Lung (tissue), 12 donors: Measurements from ENCODE around the gene ANKRD44. TPM values are rescaled to one million over a fixed set of nuclear protein-coding genes. Genes with fewer than 3 reads are reported as not detected.

Source experiments
- ATAC-seq: fragments of 200-7000 bp; cut with Tn5 transposase; one replicate; pipeline ENCODE4 v1.9.1; 2020; ENCODE audit warnings: moderate number of reproducible peaks; ENCODE audit not compliant: insufficient read depth, low FRiP score
- DNase-seq, 3 donors: peaks; one replicate each; pipeline ENCODE4 v3.0.0-alpha.2; 2013 to 2017
- H3K27ac ChIP-seq, 2 donors: one replicate each; pipeline ENCODE4 v1.5.1; 2013; ENCODE audit warnings: mild to moderate bottlenecking in 2 of 2, moderate library complexity in 2 of 2, control low read depth in 1 of 2, inconsistent platforms in 1 of 2, low read depth in 1 of 2, low read length in 1 of 2
- H3K27me3 ChIP-seq, 3 donors: one replicate each; pipeline ENCODE4 v1.5.1; 2013; ENCODE audit warnings: low read length in 2 of 3; ENCODE audit not compliant: control insufficient read depth in 3 of 3, insufficient read depth in 3 of 3
- H3K36me3 ChIP-seq, 4 donors: one replicate each; pipeline ENCODE4 v1.5.1; 2013; ENCODE audit warnings: low read length in 4 of 4, mild to moderate bottlenecking in 1 of 4, moderate library complexity in 1 of 4; ENCODE audit not compliant: control insufficient read depth in 4 of 4, insufficient read depth in 4 of 4
- H3K4me1 ChIP-seq, 5 donors: one replicate each; pipeline ENCODE4 v1.5.1; 2013; ENCODE audit warnings: low read length in 5 of 5, mild to moderate bottlenecking in 2 of 5, moderate library complexity in 1 of 5; ENCODE audit not compliant: control insufficient read depth in 5 of 5, insufficient read depth in 5 of 5
- H3K4me3 ChIP-seq: one replicate; pipeline ENCODE4 v1.5.1; 2013; ENCODE audit warnings: mild to moderate bottlenecking, control low read depth, moderate library complexity
- H3K9ac ChIP-seq, 2 donors: one replicate each; pipeline ENCODE4 v1.5.1; 2013; ENCODE audit warnings: low read length in 2 of 2, control low read depth in 1 of 2; ENCODE audit not compliant: insufficient read depth in 1 of 2
- H3K9me3 ChIP-seq, 4 donors: one replicate each; pipeline ENCODE4 v1.5.1; 2013; ENCODE audit warnings: low read length in 3 of 4, mild to moderate bottlenecking in 1 of 4, moderate library complexity in 1 of 4; ENCODE audit not compliant: control insufficient read depth in 4 of 4, insufficient read depth in 3 of 4
- WGBS, 2 donors: extraction: QIAGEN DNeasy Blood & Tissue Kit; methylation state at CpG; one replicate each; pipeline ENCODE4 v1.1.7; 2013; 5-methylcytosine and 5-hydroxymethylcytosine counted together
- polyA plus RNA-seq, 2 donors: library from polyadenylated mRNA; stranded (reverse); fragments of 200-250 nt; gene quantifications; one replicate each; pipeline ENCODE4 v1.2.1, GENCODE V29; 2013
- total RNA-seq, 2 donors: library from RNA; depleted of rRNA in 1 of 2; stranded (reverse); fragments of >200 nt in 1 of 2; gene quantifications; one replicate each; pipeline ENCODE4 v1.2.1, GENCODE V29; 2014 to 2021
- TF ChIP-seq, protein P1 (sequence below): IDR thresholded peaks from 2 replicates; pipeline ENCODE4 v1.5.1; 2012; ENCODE audit warnings: mild to moderate bottlenecking; ENCODE audit errors: control extremely low read depth, extremely low read depth
- donor health status: control.
- donor health status: control.
- donor health status: Bipolar disorder and iron deficiency.
- donor health status: healthy.
- donor health status: DM: yes; HTN: yes; CAD: no.

ANKRD44 gene
- total and polyA plus RNA-seq, 4 donors = 7.1 to 73.8 (median 20.3) TPM

DNA sequence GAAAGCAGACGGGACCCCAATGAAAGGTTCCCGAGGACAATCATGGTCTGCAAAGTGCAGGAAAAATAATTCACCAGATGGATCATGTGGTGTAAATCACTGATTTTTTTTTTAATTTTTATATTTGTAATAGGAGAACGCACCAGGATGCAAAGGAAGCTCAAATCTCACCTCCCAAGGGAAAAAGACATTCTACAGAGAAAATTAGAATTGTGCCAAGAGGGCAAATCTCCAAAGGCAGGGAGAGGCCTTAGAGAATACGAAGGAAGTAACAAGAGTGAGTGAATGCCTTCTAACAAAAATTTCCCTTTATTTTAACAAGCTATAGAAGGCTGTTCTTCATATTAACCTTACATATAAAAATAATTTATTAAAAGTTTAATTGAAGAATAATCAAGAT is 90.9 kb downstream of the ANKRD44 start:
- ATAC-seq (no peak), DNase-seq (no peak)
- 83 to 88% methylated on average over 4 of the region's 4 CpGs for WGBS, 2 donors
- Histone ChIP-seq H3K9me3 (no peaks in the 10 kb centered on the region), H3K36me3 (no peaks in the 10 kb centered on the region), H3K4me3 (no peak overlapping the region), H3K4me1 (peaks cover 0 to 17% (median 6%) of the 10 kb centered on the region in 5 donors), H3K27ac (no peak overlapping the region), H3K9ac (no peak overlapping the region), H3K27me3 (no peaks in the 10 kb centered on the region)
- TF ChIP-seq, protein P1, sequence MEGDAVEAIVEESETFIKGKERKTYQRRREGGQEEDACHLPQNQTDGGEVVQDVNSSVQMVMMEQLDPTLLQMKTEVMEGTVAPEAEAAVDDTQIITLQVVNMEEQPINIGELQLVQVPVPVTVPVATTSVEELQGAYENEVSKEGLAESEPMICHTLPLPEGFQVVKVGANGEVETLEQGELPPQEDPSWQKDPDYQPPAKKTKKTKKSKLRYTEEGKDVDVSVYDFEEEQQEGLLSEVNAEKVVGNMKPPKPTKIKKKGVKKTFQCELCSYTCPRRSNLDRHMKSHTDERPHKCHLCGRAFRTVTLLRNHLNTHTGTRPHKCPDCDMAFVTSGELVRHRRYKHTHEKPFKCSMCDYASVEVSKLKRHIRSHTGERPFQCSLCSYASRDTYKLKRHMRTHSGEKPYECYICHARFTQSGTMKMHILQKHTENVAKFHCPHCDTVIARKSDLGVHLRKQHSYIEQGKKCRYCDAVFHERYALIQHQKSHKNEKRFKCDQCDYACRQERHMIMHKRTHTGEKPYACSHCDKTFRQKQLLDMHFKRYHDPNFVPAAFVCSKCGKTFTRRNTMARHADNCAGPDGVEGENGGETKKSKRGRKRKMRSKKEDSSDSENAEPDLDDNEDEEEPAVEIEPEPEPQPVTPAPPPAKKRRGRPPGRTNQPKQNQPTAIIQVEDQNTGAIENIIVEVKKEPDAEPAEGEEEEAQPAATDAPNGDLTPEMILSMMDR = no peak

DNA sequence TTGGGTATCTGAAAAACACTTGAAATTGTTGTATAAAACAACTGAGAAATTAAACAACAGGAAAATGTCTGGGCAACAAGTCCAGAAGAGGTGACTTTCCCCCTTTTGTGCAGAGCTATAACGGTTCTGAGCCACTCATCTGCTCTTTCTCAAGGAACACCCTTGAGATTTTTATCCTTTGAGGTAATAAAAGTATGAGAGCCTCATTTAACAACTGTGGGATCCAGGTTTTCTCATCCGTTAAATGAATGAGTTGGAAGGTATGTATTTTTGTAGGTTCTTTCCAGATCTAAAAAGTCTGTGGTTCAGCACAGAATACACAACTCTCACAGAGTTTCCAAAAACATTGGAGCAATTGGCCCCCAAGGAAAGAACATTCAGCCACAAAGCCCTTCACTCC is 93.0 kb downstream of the ANKRD44 start:
- H3K9me3 ChIP-seq = no peaks in the 10 kb centered on the region
- no peaks in the 10 kb centered on the region for H3K27me3 ChIP-seq
- no peaks in the 10 kb centered on the region for H3K36me3 ChIP-seq
- H3K4me1 ChIP-seq = peaks cover 4 to 22% (median 8%) of the 10 kb centered on the region in 5 donors
- no peak overlapping the region for H3K4me3 ChIP-seq
- no peak overlapping the region for H3K27ac ChIP-seq
- TF ChIP-seq, protein P1 = no peak
- H3K9ac ChIP-seq = no peak overlapping the region
- no peak for DNase-seq
- ATAC-seq = no peak
- 40 to 81% methylated on average over 2 of the region's 2 CpGs for WGBS, 2 donors

DNA sequence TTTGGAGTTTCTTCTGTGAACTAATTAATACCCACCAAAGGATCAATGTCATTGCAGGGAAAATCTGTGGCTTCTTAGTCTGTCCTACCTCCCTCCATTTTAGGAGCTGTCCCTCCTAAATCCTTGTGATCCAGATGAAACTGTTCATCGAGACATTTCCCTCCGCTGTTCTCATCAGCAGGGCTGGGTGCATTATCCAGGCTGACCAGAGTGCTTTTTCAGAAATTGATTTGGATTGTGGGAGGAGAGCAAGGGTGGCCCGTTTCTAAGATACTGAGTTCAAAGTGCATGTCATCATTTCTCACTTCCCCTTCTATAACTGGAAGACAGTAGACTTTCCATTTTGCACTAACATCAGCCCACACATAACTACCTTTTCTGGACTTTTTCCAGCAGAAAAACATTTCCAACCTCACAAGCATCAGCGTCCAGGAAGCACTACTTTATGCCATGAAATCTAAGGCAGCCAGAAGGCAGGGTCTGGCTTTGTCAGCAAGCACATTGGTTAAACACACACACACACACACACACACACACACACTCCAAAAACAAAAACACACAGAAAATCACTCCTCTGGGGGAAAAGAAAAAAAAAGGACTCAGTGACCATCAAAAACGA is 94.1 kb downstream of the ANKRD44 start:
- peaks cover 5 to 27% (median 9%) of the 10 kb centered on the region in 5 donors for H3K4me1 ChIP-seq
- TF ChIP-seq, protein P1 = no peak
- ATAC-seq = peak; percentile 7
- no peak overlapping the region for H3K4me3 ChIP-seq
- DNase-seq = peak in 1 of 3 donors; percentile 47
- no peaks in the 10 kb centered on the region for H3K9me3 ChIP-seq
- H3K27ac ChIP-seq = peak overlapping the region in 1 of 2 donors; percentile 38
- no peaks in the 10 kb centered on the region for H3K36me3 ChIP-seq
- no peaks in the 10 kb centered on the region for H3K27me3 ChIP-seq
- 48 to 49% methylated on average over 5 of the region's 5 CpGs for WGBS, 2 donors
- H3K9ac ChIP-seq = no peak overlapping the region
